WTC11 (cell line): ENCODE results near the gene NGDN. TPM values are rescaled to one million over a fixed set of nuclear protein-coding genes. Genes with fewer than 3 reads are reported as not detected.
"Not testable (repeated sequence)": the region's sequence is repeated elsewhere in the genome, so short reads cannot be mapped to it uniquely, and the experiment has no call there.

Source experiments
- ATAC-seq: fragments of 200-7000 bp; cut with Tn5 transposase; 2 replicates; pipeline ENCODE4 v1.10.0; 2021; ENCODE audit warnings: mild to moderate bottlenecking, moderate library complexity
- CTCF ChIA-PET: fragments of 300-600 bp; sonication (Branson Sonifier 250); formaldehyde crosslinking; loops from one replicate; lab custom pipeline; 2021; ENCODE audit warnings: antibody characterized with exemption; lab: Charles Lee
- POLR2A ChIA-PET: fragments of 350-600 bp; sonication (Branson Sonifier 250); formaldehyde crosslinking; loops from one replicate; lab custom pipeline; 2021; ENCODE audit warnings: antibody characterized with exemption; lab: Charles Lee
- DNase-seq: peaks from one replicate; pipeline ENCODE4 v3.0.0; 2021; ENCODE audit warnings: low spot score
- H3K27ac Mint-ChIP-seq: 2 replicates; pipeline ENCODE4 v1.8.0; 2021; ENCODE audit warnings: mixed read lengths
- H3K27me3 Mint-ChIP-seq: 2 replicates; pipeline ENCODE4 v1.8.0; 2021; ENCODE audit warnings: low read depth, mild to moderate bottlenecking, moderate library complexity, mixed read lengths
- H3K36me3 Mint-ChIP-seq: 2 replicates; pipeline ENCODE4 v1.8.0; 2021; ENCODE audit warnings: mixed read lengths
- H3K4me1 Mint-ChIP-seq: 2 replicates; pipeline ENCODE4 v1.8.0; 2022; ENCODE audit warnings: mixed read lengths
- H3K4me3 Mint-ChIP-seq: 2 replicates; pipeline ENCODE4 v1.8.0; 2021; ENCODE audit warnings: mild to moderate bottlenecking, moderate library complexity, mixed read lengths
- H3K9me3 Mint-ChIP-seq: 2 replicates; pipeline ENCODE4 v1.8.0; 2021; ENCODE audit warnings: mixed read lengths
- ARID4B ChIP-seq: sonication (generic); formaldehyde crosslinking; IDR thresholded peaks from 2 replicates; pipeline ENCODE4 v1.8.0; 2023; ENCODE audit warnings: missing genetic modification reagents, mild to moderate bottlenecking, borderline replicate concordance
- ATF1 ChIP-seq: sonication (generic); formaldehyde crosslinking; IDR thresholded peaks from 2 replicates; pipeline ENCODE4 v1.8.1; 2023; ENCODE audit warnings: mild to moderate bottlenecking, moderate library complexity, missing genetic modification reagents
- E2F4 ChIP-seq: sonication (generic); formaldehyde crosslinking; IDR thresholded peaks from 2 replicates; pipeline ENCODE4 v1.8.1; 2022; ENCODE audit warnings: low read depth, mild to moderate bottlenecking, moderate library complexity, missing genetic modification reagents, borderline replicate concordance
- GRHL2 ChIP-seq: fragments of 250-450 bp; sonication (Bioruptor Pico); IDR thresholded peaks from 2 replicates; pipeline ENCODE4 v1.8.0; 2022; ENCODE audit warnings: mild to moderate bottlenecking, moderate library complexity; ENCODE audit not compliant: insufficient replicate concordance, severe bottlenecking
- GTF2I ChIP-seq: fragments of 250-450 bp; sonication (Bioruptor Pico); conservative IDR thresholded peaks from 2 replicates; pipeline ENCODE4 v1.4.0; 2021; ENCODE audit warnings: mild to moderate bottlenecking
- IRF1 ChIP-seq: sonication (generic); formaldehyde crosslinking; IDR thresholded peaks from 2 replicates; pipeline ENCODE4 v1.8.0; 2023; ENCODE audit warnings: missing genetic modification reagents
- JAZF1 ChIP-seq: fragments of 250-450 bp; sonication (Bioruptor Pico); IDR thresholded peaks from 2 replicates; pipeline ENCODE4 v1.9.0; 2021; ENCODE audit warnings: moderate library complexity, mild to moderate bottlenecking, inconsistent platforms
- MXD4 ChIP-seq: fragments of 250-450 bp; sonication (Bioruptor Pico); IDR thresholded peaks from 2 replicates; pipeline ENCODE4 v1.8.0; 2021; ENCODE audit warnings: mild to moderate bottlenecking, moderate library complexity, borderline replicate concordance
- NFATC4 ChIP-seq: fragments of 250-450 bp; sonication (Bioruptor Pico); IDR thresholded peaks from 2 replicates; pipeline ENCODE4 v1.9.0; 2021; ENCODE audit warnings: mild to moderate bottlenecking
- NR2C2 ChIP-seq: sonication (generic); formaldehyde crosslinking; IDR thresholded peaks from 2 replicates; pipeline ENCODE4 v1.8.0; 2022; ENCODE audit warnings: mild to moderate bottlenecking, missing genetic modification reagents
- SMAD3 ChIP-seq: sonication (generic); formaldehyde crosslinking; IDR thresholded peaks from 2 replicates; pipeline ENCODE4 v1.8.0; 2022; ENCODE audit warnings: missing genetic modification reagents, mild to moderate bottlenecking, borderline replicate concordance
- SP1 ChIP-seq: sonication (generic); formaldehyde crosslinking; conservative IDR thresholded peaks from 2 replicates; pipeline ENCODE4 v1.8.1; 2022; ENCODE audit warnings: missing genetic modification reagents
- TEAD1 ChIP-seq: sonication (generic); formaldehyde crosslinking; IDR thresholded peaks from 2 replicates; pipeline ENCODE4 v1.8.0; 2022; ENCODE audit warnings: mild to moderate bottlenecking, missing genetic modification reagents
- ZNF281 ChIP-seq: sonication (generic); formaldehyde crosslinking; IDR thresholded peaks from 2 replicates; pipeline ENCODE4 v1.8.0; 2023; ENCODE audit warnings: mild to moderate bottlenecking, missing genetic modification reagents
- ZNF416 ChIP-seq: fragments of 250-450 bp; sonication (Bioruptor Pico); IDR thresholded peaks from 2 replicates; pipeline ENCODE4 v1.9.0; 2021; ENCODE audit warnings: mild to moderate bottlenecking, inconsistent platforms
- ZSCAN18 ChIP-seq: fragments of 250-450 bp; sonication (Bioruptor Pico); IDR thresholded peaks from 2 replicates; pipeline ENCODE4 v2.1.2; 2022; ENCODE audit warnings: mild to moderate bottlenecking, moderate library complexity
- total RNA-seq: library from RNA; stranded (reverse); gene quantifications from 3 replicates; pipeline ENCODE4 v1.2.3, GENCODE V29; 2021

The NGDN gene
- total RNA-seq, 1 experiment from 2014 or later = 45.5 TPM

GRCh38 chr14:23423657-23424056, 45.8 kb upstream of the NGDN start:
- no peaks in the 10 kb centered on the region for H3K4me1 Mint-ChIP-seq
- no peak overlapping the region for H3K27ac Mint-ChIP-seq
- DNase-seq (no peak), ATAC-seq (no peak)
- no peaks in the 10 kb centered on the region for H3K36me3 Mint-ChIP-seq
- ChIA-PET POLR2A (no interaction called here), CTCF (interaction anchor here (0.9 to 1.4 kb wide), 4 partner anchors 10 to 208 kb away, joined by 3 to 4 read pairs (median 3); partner anchors contain the start of gene SLC22A17)
- H3K9me3 Mint-ChIP-seq = peaks cover 7% of the 10 kb centered on the region
- TF ChIP-seq SMAD3 (CRISPR knock-in tag) (no peak), SP1 (no peak), GRHL2 (CRISPR knock-in tag) (no peak), E2F4 (CRISPR knock-in tag) (no peak), NR2C2 (CRISPR knock-in tag) (no peak), JAZF1 (CRISPR knock-in tag) (no peak), ZSCAN18 (CRISPR knock-in tag) (no peak), ZNF416 (no peak), IRF1 (CRISPR knock-in tag) (no peak)
- H3K4me3 Mint-ChIP-seq = no peak overlapping the region
- H3K27me3 Mint-ChIP-seq = peaks cover 36% of the 10 kb centered on the region

- ATAC-seq (no peak), DNase-seq (no peak)
- H3K27me3 Mint-ChIP-seq = peaks cover 32% of the 10 kb centered on the region
- no peak overlapping the region for H3K27ac Mint-ChIP-seq
- TF ChIP-seq MXD4 = no peak
- TF ChIP-seq GTF2I = no peak
- no peak for TF ChIP-seq ZNF416
- no peak for TF ChIP-seq ZNF281 (CRISPR knock-in tag)
- TF ChIP-seq ATF1 (CRISPR knock-in tag) = no peak
- TF ChIP-seq ARID4B (CRISPR knock-in tag) = no peak
- no peak for TF ChIP-seq NFATC4 (CRISPR knock-in tag)
- TF ChIP-seq TEAD1 (CRISPR knock-in tag) = no peak
- ChIA-PET POLR2A (no interaction called here), CTCF (no interaction called here)
- no peaks in the 10 kb centered on the region for H3K36me3 Mint-ChIP-seq
- H3K4me3 Mint-ChIP-seq = no peak overlapping the region
- H3K9me3 Mint-ChIP-seq = peaks cover 7% of the 10 kb centered on the region
- no peaks in the 10 kb centered on the region for H3K4me1 Mint-ChIP-seq
Measured at GRCh38 chr14:23425169-23425568, 44.3 kb upstream of the NGDN start.

- peaks cover 33% of the 10 kb centered on the region for H3K27me3 Mint-ChIP-seq
- ATAC-seq, POLR2A ChIA-PET, H3K36me3 Mint-ChIP-seq, H3K4me1 Mint-ChIP-seq, CTCF ChIA-PET, DNase-seq, H3K9me3 Mint-ChIP-seq, H3K4me3 Mint-ChIP-seq, H3K27ac Mint-ChIP-seq: not testable (repeated sequence)
Measured at GRCh38 chr14:23425798-23426197, 43.7 kb upstream of the NGDN start.
